Neural progenitor cell (in vitro differentiated cells): ENCODE results near the gene MAPK9.

ENCODE experiments used
- EZH2 ChIP-seq: fragments of 200-600 bp; sonication (generic); IDR thresholded peaks from 2 replicates; pipeline ENCODE4 v1.6.1; 2017; ENCODE audit warnings: antibody characterized with exemption, mild to moderate bottlenecking, moderate library complexity
- EZH2phosphoT487 ChIP-seq: fragments of 200-600 bp; sonication (generic); IDR thresholded peaks from 2 replicates; pipeline ENCODE4 v1.6.1; 2017; ENCODE audit warnings: antibody characterized with exemption
- TF ChIP-seq, protein P1 (sequence below): fragments of 200-600 bp; sonication (generic); IDR thresholded peaks from 2 replicates; pipeline ENCODE4 v1.5.1; 2017; ENCODE audit warnings: antibody characterized with exemption, mild to moderate bottlenecking

DNA sequence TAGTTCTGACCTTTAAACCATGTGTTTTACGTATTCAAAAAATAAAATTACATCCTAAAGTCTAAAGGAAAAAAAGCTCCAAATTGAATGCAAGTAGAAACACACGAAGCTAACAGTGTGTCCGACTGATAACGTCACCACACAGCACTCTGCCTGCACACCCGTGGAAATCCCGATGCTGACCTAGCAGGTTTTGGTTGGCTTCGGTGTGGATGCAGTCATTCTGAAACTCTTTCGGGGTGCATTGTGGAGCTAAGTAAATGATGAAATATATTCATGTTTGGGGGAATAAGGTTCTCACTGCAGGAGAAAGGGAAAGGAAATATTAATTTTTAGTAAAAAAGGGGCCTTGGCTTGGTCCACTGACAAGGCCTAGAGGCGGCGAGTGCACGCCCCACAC is 84.9 kb downstream of the MAPK9 start:
- TF ChIP-seq, protein P1, sequence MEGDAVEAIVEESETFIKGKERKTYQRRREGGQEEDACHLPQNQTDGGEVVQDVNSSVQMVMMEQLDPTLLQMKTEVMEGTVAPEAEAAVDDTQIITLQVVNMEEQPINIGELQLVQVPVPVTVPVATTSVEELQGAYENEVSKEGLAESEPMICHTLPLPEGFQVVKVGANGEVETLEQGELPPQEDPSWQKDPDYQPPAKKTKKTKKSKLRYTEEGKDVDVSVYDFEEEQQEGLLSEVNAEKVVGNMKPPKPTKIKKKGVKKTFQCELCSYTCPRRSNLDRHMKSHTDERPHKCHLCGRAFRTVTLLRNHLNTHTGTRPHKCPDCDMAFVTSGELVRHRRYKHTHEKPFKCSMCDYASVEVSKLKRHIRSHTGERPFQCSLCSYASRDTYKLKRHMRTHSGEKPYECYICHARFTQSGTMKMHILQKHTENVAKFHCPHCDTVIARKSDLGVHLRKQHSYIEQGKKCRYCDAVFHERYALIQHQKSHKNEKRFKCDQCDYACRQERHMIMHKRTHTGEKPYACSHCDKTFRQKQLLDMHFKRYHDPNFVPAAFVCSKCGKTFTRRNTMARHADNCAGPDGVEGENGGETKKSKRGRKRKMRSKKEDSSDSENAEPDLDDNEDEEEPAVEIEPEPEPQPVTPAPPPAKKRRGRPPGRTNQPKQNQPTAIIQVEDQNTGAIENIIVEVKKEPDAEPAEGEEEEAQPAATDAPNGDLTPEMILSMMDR = no peak
- no peak for TF ChIP-seq EZH2
- no peak for TF ChIP-seq EZH2phosphoT487
